Measurements from ENCODE around the gene ZCWPW1.
"Not testable (repeated sequence)": the region's sequence is repeated elsewhere in the genome, so short reads cannot be mapped to it uniquely, and the experiment has no call there.

The ZCWPW1 gene

DNA sequence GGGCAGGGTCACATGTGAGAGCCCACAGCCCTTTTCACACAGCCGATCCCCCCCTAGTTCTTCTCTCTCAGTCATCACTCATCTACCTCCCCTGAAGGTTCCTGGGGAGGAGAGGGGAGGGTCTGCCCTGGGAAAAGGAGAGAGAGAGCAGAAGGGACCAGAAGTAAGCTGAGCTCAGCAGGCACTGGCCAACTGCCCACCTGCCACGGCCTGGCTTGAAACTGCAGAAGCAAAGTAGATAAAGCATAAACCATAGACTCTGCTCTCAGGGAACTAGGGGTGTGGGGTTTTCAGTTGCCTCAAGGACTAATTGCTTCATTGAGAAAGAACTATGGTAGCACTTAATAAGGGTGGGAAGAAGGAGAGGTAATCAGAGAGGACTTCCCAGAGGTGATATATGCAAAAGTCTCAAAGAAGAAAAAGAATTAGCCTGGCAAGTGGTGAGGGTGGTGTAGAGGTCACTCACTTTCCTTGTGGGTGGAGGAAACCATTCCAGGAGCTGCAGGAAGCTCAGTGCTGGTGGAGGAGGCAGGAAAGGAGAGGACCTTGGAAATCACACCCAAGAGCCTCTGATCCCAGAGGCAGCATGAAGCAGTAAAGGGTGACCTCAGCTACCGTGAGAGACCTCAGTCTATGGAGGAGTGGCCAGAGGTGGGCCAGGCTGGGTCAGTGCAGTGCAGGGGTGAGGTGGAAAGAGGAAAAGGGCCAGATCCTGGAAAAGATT lies 38.1 kb downstream of the ZCWPW1 start:
- H3K4me3 ChIP-seq (replicated peaks; ENCODE audit: low read depth, low read length), result no peak overlapping the region
- TF ChIP-seq, protein P1, sequence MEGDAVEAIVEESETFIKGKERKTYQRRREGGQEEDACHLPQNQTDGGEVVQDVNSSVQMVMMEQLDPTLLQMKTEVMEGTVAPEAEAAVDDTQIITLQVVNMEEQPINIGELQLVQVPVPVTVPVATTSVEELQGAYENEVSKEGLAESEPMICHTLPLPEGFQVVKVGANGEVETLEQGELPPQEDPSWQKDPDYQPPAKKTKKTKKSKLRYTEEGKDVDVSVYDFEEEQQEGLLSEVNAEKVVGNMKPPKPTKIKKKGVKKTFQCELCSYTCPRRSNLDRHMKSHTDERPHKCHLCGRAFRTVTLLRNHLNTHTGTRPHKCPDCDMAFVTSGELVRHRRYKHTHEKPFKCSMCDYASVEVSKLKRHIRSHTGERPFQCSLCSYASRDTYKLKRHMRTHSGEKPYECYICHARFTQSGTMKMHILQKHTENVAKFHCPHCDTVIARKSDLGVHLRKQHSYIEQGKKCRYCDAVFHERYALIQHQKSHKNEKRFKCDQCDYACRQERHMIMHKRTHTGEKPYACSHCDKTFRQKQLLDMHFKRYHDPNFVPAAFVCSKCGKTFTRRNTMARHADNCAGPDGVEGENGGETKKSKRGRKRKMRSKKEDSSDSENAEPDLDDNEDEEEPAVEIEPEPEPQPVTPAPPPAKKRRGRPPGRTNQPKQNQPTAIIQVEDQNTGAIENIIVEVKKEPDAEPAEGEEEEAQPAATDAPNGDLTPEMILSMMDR (IDR thresholded peaks at IDR 0.05; ENCODE audit: low read depth, low read length, missing control alignments), result no peak
- DNase-seq (ENCODE audit: extremely low read depth, low read depth), result no peak

DNA sequence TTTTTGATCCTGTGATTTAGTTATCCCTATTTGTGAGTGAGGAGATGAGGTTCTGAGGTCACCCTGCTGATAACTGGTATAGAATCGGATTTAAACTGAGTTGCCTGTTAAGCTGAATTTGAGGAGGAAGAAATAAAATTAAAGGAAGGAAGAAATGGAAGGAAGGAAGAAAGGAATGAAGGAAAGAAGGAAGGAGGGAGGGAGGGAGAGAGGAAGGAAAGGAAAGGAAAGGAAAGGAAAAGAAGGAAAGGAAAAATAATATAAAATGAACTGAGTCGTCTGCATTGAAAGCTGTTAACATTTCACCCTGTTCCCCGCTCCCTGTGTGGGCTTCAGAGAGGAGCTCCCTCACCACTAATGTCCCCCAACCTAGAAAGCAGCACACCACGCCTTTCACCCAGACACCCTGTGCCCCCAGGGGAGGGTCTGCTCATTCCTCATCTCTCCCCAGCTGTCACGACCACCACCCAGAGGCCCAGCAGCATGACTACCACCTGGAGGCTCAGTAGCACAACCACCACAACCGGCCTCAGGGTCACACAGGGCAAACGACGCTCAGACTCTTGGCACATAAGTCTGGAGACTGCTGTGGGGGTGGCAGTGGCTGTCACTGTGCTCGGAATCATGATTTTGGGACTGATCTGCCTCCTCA lies 38.9 kb downstream of the ZCWPW1 start:
- TF ChIP-seq, protein P1 (IDR thresholded peaks at IDR 0.05; ENCODE audit: low read depth, low read length, missing control alignments), result no peak
- no peak overlapping the region for H3K4me3 ChIP-seq (replicated peaks; ENCODE audit: low read depth, low read length)
- DNase-seq (ENCODE audit: extremely low read depth, low read depth), result no peak

DNA sequence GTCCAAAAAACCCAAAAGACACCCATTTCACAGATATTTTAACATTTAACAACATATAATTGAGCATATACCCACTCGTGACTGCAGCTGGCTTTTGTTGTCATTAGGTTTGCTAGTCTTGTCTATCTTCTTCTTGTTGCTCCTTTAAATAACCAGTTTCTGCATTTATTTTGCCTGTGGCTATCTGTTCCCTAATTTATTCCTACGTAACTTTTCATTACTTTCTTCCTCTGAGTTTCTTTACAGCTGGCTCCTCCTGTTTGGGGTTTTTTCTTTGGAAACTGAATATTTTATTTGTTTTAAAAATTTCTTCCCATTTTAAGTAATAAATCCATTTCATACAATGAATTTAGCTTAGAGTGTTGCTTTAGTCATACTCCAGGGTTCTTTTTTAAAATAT lies 40.8 kb downstream of the ZCWPW1 start:
- no peak overlapping the region for H3K4me3 ChIP-seq (replicated peaks; ENCODE audit: low read depth, low read length)
- DNase-seq (ENCODE audit: extremely low read depth, low read depth), result no peak
- TF ChIP-seq, protein P1 (IDR thresholded peaks at IDR 0.05; ENCODE audit: low read depth, low read length, missing control alignments), result no peak

DNA sequence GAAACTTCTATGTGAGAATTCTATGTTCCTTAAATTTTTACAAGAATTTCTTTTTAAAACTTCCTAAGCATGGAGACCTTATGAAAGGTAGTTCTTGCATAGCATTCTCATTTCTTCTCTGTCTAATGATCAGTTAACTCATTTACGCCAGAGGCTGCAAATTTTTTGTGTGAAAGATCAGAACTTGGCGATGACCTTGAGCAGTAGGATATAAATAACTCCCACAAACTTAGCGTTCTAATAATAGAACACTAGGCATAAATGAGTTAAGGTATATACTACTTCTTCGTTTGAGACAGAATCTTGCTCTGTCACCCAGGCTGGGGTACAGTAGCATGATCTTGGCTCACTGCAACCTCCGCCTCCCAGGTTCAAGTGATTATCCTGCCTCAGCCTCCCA lies 41.6 kb downstream of the ZCWPW1 start:
- TF ChIP-seq, protein P1 (IDR thresholded peaks at IDR 0.05; ENCODE audit: low read depth, low read length, missing control alignments), result no peak
- H3K4me3 ChIP-seq (replicated peaks; ENCODE audit: low read depth, low read length), result no peak overlapping the region
- no peak for DNase-seq (ENCODE audit: extremely low read depth, low read depth)

DNA sequence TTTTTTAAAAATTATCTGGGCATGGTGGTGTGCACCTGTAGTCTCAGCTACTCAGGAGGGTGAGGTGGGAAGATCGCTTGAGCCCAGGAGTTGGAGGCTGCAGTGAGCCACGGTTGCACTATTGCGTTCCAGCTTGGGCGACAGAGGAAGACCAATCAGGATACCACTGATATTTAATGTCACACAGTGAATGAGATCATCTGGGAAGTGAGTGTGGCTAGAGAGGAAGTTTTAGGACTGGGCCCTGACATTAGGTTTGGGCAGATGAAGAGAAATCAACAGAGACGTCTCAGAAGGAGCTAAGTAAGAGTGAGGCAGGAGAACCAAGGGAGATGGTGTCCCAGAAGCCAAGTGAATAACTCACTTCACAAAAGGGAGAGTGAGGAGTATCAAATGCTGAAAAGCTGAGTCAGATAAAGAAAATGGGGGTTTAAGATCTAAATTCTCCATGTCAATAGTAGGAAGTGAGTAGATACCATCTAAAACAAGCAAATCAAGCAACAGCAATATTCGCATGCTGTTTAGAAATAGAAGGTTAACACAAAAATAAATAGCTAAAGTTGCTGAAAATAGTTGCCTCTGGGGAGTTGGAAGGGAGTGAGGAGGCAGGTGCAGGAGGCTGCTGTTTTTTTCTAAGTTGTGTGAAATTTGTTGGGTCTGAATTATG lies 43.7 kb downstream of the ZCWPW1 start:
- no peak for DNase-seq (ENCODE audit: extremely low read depth, low read depth)
- TF ChIP-seq, protein P1 (IDR thresholded peaks at IDR 0.05; ENCODE audit: low read depth, low read length, missing control alignments), result no peak
- no peak overlapping the region for H3K4me3 ChIP-seq (replicated peaks; ENCODE audit: low read depth, low read length)

DNA sequence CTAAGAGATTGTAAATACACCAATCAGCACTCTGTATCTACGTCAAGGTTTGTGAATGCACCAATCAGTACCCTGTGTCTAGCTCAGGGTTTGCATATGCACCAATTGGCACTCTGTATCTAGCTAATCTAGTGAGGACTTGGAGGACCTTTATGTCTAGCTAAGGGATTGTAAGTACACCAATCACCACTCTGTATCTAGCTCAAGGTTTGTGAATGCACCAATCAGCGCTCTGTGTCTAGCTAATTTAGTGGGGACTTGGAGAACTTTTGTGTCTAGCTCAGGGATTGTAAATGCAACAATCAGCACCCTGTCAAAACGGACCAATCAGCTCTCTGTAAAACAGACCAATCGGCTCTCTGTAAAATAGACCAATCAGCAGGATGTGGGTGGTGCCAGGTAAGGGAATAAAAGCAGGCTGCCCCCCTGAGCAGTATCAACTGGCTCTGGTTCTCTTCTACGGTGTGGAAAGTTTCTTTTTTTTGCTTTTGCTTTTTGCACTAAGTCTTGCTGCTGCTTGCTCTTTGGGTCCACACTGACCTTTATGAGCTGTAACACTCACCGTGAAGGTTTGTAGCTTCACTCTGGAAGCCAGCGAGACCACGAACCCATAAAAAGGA lies 46.2 kb downstream of the ZCWPW1 start:
- DNase-seq (ENCODE audit: extremely low read depth, low read depth); H3K4me3 ChIP-seq (replicated peaks; ENCODE audit: low read depth, low read length): not testable (repeated sequence)

DNA sequence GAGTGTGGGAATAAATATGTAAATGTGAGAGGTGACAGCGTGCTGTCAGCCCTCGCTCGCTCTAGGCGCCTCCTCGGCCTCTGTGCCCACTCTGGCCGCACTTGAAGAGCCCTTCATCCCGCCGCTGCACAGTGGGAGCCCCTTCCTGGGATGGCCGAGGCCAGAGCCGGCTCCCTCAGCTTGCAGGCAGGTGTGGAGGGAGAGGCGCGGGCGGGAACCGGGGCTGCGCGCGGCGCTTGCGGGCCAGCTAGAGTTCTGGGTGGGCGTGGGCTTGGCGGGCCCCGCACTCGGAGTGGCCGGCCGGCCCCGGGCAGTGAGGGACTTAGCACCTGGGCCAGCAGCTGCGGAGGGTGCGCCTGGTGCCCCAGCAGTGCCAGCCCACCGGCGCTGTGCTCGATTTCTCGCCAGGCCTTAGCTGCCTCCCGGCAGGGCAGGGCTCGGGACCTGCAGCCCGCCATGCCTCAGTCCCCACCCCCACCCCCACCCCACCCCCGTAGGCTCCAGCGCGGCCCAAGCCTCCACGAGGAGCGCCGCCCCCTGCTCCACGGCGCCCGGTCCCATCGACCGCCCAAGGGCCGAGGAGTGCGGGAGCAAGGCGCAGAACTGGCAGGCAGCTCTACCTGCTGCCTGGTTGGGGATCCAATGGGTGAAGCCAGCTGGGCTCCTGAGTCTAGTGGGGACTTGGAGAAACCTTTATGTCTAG lies 46.8 kb downstream of the ZCWPW1 start:
- H3K4me3 ChIP-seq (replicated peaks; ENCODE audit: low read depth, low read length), result not testable (repeated sequence)

More for the DNA sequence above, 46.8 kb downstream of the ZCWPW1 start:
- not testable (repeated sequence) for DNase-seq (ENCODE audit: extremely low read depth, low read depth)
